Right lobe of liver (tissue), 6 donors: ENCODE measurements around the gene ZSWIM2. TPM values are rescaled to one million over a fixed set of nuclear protein-coding genes. Genes with fewer than 3 reads are reported as not detected.

Experiments used
- ATAC-seq, 4 donors: fragments of 200-7000 bp; cut with Tn5 transposase; one replicate each; pipeline ENCODE4 v1.9.1; 2020; ENCODE audit warnings: mild to moderate bottlenecking in 4 of 4, moderate library complexity in 4 of 4
- DNase-seq, 3 donors: peaks; one replicate each; pipeline ENCODE4 v3.0.0-alpha.2; 2020
- H3K27ac ChIP-seq, 3 donors: fragments of 200-600 bp; one replicate each; pipeline ENCODE4 v1.8.0; 2022
- H3K27me3 ChIP-seq, 2 donors: fragments of 200-600 bp; one replicate each; pipeline ENCODE4 v1.8.0; 2022
- H3K36me3 ChIP-seq, 4 donors: fragments of 200-600 bp; sonication (generic) in 1 of 4; one replicate each; pipeline versions ENCODE4 v1.5.1 to v1.8.0; 2017 to 2022; ENCODE audit warnings: control low read depth in 1 of 4
- H3K4me1 ChIP-seq, 4 donors: fragments of 200-600 bp; sonication (generic) in 1 of 4; one replicate each; pipeline versions ENCODE4 v1.5.1 to v1.8.0; 2017 to 2022; ENCODE audit warnings: control low read depth in 1 of 4
- H3K4me3 ChIP-seq, 3 donors: fragments of 200-600 bp; one replicate each; pipeline ENCODE4 v1.8.0; 2022
- H3K9me3 ChIP-seq, 4 donors: fragments of 200-600 bp; sonication (generic) in 1 of 4; one replicate each; pipeline versions ENCODE4 v1.5.1 to v1.8.0; 2017 to 2022; ENCODE audit warnings: control low read depth in 1 of 4
- POLR2A ChIP-seq: fragments of 450-650 bp; IDR thresholded peaks from one replicate; pipeline ENCODE4 v1.6.1; 2017; ENCODE audit warnings: antibody characterized with exemption, mild to moderate bottlenecking
- WGBS: methylation state at CpG from one replicate; pipeline ENCODE4 v1.1.6; 2018; ENCODE audit warnings: low coverage, low lambda C conversion rate; ENCODE audit not compliant: insufficient coverage; ENCODE audit errors: missing lambda C conversion rate; 5-methylcytosine and 5-hydroxymethylcytosine counted together
- intact Hi-C, 2 donors: fragments of 100-400 bp; cut with DNase I; formaldehyde crosslinking; loops; one replicate each; pipeline versions ENCODE4 v1.11.2 to v1.14.1; 2022
- total RNA-seq, 6 experiments: library from RNA; depleted of rRNA in 2 of 6; stranded (reverse); fragments of >200 nt in 2 of 6; fragmentation: NEBNext Ultra II Directional in 3 of 6; extraction: Animal tissue kit (Norgen Biotek cat#: 25700) in 3 of 6; gene quantifications; one replicate each; pipeline versions ENCODE4 v1.1.0 to v1.2.4, GENCODE V29; 2016 to 2023
- TF ChIP-seq, protein P1 (sequence below), 4 donors: fragments of 200-600 bp in 3 of 4; fragments of 450-650 bp in 1 of 4; IDR thresholded peaks; one replicate each; pipeline versions ENCODE4 v1.5.1 to v1.8.0; 2016 to 2022; ENCODE audit warnings: antibody characterized with exemption in 4 of 4, mild to moderate bottlenecking in 2 of 4
- donor health status: DM: no; HTN: yes; CAD: no.
- donor health status: DM: no; HTN: no; CAD: no.
- donor health status: DM: no; HTN: no; CAD: no.
- donor health status: DM: no; HTN: yes; CAD: no.
- donor health status: DM: no; HTN: yes; CAD: no.

The ZSWIM2 gene
- total RNA-seq, 6 experiments from 2014 or later: not detected

GRCh38 chr2:186883666-186884065, 34.7 kb upstream of the ZSWIM2 start:
- intact Hi-C loops: no loop called here
- 54% methylated on average over 2 of the region's 2 CpGs for WGBS

DNA sequence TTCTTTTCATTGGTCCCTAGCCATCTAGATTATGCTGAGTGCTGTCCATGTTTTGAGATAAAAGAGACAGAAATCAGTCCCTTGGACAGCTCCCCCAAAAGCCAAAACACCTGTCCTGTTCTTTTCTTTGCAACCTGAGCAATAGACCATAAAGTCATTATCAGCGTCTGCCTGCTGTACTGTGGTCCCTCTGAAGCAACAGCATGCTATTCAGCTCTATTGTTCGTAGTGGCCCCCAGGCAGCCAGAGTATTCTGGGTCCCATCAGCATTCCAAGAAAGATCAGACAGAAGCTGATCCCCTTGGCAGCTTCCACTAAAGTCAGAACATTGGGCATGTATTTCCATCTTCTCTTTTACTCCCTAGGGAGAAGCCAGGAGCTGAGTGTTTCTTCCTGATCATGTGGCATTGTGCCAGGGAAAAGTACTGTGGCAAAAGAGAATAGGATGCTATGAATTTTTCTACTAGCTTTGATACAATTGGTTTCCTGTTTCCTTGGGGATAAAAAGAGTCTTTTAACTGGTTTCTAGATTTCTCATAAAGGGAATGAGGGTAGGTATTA, 33.6 kb upstream of the ZSWIM2 start:
- DNase-seq (no peak), ATAC-seq (no peak)

More at GRCh38 chr2:186883666-186884065, 34.7 kb upstream of the ZSWIM2 start:
- H3K27me3 ChIP-seq: no peaks in the 10 kb centered on the region
- no peak for DNase-seq
- H3K4me3 ChIP-seq: no peak overlapping the region
- TF ChIP-seq, protein P1, sequence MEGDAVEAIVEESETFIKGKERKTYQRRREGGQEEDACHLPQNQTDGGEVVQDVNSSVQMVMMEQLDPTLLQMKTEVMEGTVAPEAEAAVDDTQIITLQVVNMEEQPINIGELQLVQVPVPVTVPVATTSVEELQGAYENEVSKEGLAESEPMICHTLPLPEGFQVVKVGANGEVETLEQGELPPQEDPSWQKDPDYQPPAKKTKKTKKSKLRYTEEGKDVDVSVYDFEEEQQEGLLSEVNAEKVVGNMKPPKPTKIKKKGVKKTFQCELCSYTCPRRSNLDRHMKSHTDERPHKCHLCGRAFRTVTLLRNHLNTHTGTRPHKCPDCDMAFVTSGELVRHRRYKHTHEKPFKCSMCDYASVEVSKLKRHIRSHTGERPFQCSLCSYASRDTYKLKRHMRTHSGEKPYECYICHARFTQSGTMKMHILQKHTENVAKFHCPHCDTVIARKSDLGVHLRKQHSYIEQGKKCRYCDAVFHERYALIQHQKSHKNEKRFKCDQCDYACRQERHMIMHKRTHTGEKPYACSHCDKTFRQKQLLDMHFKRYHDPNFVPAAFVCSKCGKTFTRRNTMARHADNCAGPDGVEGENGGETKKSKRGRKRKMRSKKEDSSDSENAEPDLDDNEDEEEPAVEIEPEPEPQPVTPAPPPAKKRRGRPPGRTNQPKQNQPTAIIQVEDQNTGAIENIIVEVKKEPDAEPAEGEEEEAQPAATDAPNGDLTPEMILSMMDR (IDR thresholded peaks at IDR 0.05): no peak
- no peak for TF ChIP-seq POLR2A
- H3K27ac ChIP-seq: no peak overlapping the region
- H3K4me1 ChIP-seq: no peaks in the 10 kb centered on the region
- no peak for ATAC-seq
- no peaks in the 10 kb centered on the region for H3K36me3 ChIP-seq
- H3K9me3 ChIP-seq: no peaks in the 10 kb centered on the region

DNA sequence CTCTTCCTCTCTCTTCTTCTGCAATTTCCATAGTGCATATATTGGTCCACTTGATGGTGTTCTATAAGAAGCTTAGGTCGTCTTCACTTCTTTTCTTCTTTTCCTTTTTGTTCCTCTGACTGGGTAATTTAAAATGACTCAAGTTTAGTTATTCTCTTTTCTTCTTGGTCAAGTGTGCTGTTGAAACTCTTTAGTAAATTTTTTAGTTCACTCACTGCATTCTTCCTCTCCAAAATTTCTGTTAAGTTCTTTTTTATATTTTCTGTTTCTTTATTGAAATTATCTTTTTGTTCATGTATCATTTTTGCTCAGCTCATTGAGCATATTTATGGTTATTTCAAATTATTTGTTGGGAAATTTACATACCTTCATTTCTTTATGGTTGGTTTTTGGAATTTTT, 32.7 kb upstream of the ZSWIM2 start:
- no peaks in the 10 kb centered on the region for H3K27me3 ChIP-seq
- no peak for DNase-seq
- no peak overlapping the region for H3K27ac ChIP-seq
- WGBS: 20% methylated on average over 1 of the region's 1 CpG
- intact Hi-C loops: no loop called here
- no peak overlapping the region for H3K4me3 ChIP-seq
- H3K9me3 ChIP-seq: no peaks in the 10 kb centered on the region
- no peaks in the 10 kb centered on the region for H3K36me3 ChIP-seq
- no peak for ATAC-seq
- no peaks in the 10 kb centered on the region for H3K4me1 ChIP-seq
- TF ChIP-seq, protein P1 (IDR thresholded peaks at IDR 0.05): no peak
- TF ChIP-seq POLR2A: no peak

More for the DNA sequence above, 33.6 kb upstream of the ZSWIM2 start:
- 52% methylated on average over 2 of the region's 2 CpGs for WGBS
- Histone ChIP-seq H3K27ac (no peak overlapping the region), H3K4me3 (no peak overlapping the region), H3K4me1 (no peaks in the 10 kb centered on the region), H3K36me3 (no peaks in the 10 kb centered on the region), H3K27me3 (no peaks in the 10 kb centered on the region), H3K9me3 (no peaks in the 10 kb centered on the region)
- intact Hi-C loops: no loop called here
- TF ChIP-seq, protein P1 (IDR thresholded peaks at IDR 0.05): no peak
- TF ChIP-seq POLR2A: no peak

- Histone ChIP-seq H3K27ac (no peak overlapping the region), H3K36me3 (no peaks in the 10 kb centered on the region), H3K4me1 (no peaks in the 10 kb centered on the region), H3K4me3 (no peak overlapping the region), H3K9me3 (no peaks in the 10 kb centered on the region), H3K27me3 (no peaks in the 10 kb centered on the region)
- 70% methylated on average over 2 of the region's 2 CpGs for WGBS
- ATAC-seq: no peak
- DNase-seq: no peak
- intact Hi-C loops: no loop called here
- TF ChIP-seq POLR2A: no peak
- TF ChIP-seq, protein P1 (IDR thresholded peaks at IDR 0.05): no peak
These were observed 30.3 kb upstream of the ZSWIM2 start for GRCh38 chr2:186879312-186879711.

DNA sequence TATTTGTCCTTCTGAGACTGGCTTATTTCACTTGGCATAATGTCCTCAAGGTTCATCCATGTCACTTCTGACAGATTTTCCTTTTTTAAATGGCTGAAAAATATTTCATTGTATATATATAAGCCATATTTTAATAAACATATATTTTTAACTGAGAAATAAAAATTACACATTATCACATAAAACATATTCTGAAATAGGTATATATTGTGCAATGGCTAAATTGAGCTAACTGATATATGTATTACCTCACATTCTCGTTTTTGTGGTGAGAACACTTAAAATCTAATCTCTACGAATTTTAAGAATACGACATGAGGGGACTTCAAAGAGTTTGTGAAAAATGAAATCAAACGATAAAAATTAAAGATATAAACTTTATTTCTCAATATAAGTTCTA, 25.7 kb upstream of the ZSWIM2 start:
- H3K27me3 ChIP-seq: no peaks in the 10 kb centered on the region

More for the DNA sequence above, 25.7 kb upstream of the ZSWIM2 start:
- ATAC-seq (no peak), DNase-seq (no peak)
- H3K27ac ChIP-seq: no peak overlapping the region
- intact Hi-C loops: no loop called here
- no peaks in the 10 kb centered on the region for H3K4me1 ChIP-seq
- 44% methylated on average over 4 of the region's 4 CpGs for WGBS
- no peak overlapping the region for H3K4me3 ChIP-seq
- H3K9me3 ChIP-seq: no peaks in the 10 kb centered on the region
- TF ChIP-seq POLR2A: no peak
- TF ChIP-seq, protein P1 (IDR thresholded peaks at IDR 0.05): no peak
- H3K36me3 ChIP-seq: no peaks in the 10 kb centered on the region
